NCI-H82 treated with DMSO at 0.1 percent for 48 hours (cell line): Measurements from ENCODE around the gene CD79A.
"Not testable (repeated sequence)": the region's sequence is repeated elsewhere in the genome, so short reads cannot be mapped to it uniquely, and the experiment has no call there.

Experiments used
- DNase-seq: peaks from one replicate; lab custom pipeline; 2025; ENCODE audit not compliant: unreplicated experiment; lab: John Stamatoyannopoulos, UW

CD79A gene

DNA sequence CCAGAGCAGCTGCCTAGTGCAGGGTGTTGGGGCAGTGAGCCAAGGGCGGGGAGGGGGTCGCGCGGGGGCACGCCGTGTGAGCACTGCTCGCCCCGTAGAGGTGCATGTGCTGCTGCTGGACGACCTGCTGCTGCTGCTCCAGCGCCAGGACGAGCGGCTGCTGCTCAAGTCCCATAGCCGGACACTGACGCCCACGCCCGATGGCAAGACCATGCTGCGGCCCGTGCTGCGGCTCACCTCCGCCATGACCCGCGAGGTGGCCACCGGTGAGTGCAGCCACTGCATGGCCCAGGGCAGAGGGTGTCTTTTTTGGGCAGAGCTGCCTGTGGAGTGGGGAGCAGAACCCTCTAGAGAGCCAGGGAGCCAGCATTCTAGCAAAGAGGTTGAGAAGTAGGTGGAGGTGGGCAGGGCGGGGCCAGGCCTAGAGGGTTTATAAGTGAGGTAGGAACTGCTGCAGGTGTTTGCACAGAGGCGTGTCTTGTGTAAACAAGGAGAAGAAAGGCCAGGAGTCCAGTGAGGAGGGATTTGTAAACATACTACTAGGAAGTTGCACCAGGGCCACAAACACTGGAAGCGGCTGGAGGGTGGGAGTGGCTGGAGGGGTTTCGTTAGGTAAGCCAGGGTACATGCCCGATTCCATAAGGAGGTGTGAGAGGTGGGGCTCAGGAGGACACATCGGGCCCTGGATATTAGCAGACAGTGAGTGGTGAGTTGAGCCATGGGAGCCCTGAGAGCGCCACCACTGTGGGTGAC is 27.2 kb downstream of the CD79A start:
- no peak for DNase-seq

DNA sequence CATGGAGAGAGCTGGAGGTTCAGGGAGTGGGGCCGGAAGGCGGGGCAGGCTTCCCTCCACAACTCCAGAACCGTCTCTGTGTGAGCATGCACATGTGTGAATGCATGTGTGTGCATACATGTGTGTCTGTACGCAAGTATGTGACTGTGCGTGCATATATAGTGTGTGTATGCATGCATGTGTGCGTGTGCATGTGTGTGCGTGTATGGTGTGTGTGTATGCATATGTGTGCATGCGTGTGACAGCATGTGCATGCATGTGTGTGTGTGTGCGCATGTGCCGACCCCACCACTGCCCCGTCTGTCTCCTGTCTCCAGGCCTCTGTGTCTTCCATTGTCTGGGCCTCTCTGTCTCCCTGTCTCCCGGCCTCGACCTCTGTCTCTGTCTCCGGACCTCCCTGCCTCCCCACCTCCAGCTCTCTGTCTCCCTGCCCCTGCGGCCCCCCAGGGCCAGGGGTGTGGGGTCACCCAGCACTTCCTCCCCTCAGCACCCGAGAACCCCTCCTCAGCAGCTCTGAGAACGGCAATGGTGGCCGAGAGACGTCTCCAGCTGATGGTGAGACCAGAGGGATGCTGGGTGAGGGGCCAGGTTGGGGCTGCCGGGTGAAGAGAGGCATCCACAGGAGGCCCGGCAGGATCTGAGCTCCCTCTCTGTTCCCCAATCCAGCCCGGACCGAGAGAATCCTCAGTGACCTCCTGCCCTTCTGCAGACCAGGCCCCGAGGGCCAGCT is 28.4 kb downstream of the CD79A start:
- no peak for DNase-seq

DNA sequence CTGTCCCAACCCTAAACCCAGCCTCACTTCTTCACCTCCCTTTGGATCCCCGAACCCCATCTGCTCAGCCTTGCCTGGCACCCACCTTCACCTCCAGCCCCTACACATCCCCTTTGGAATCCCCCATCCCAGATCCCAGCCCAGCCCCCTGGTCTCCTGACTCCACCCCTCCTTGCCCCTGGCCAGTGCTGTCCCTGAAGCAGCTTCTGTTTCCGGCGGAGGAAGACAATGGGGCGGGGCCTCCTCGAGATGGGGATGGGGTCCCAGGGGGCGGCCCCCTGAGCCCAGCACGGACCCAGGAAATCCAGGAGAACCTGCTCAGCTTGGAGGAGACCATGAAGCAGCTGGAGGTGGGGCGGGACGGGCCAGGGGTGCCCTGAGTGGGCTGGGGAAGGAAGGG is 29.2 kb downstream of the CD79A start:
- DNase-seq: no peak

DNA sequence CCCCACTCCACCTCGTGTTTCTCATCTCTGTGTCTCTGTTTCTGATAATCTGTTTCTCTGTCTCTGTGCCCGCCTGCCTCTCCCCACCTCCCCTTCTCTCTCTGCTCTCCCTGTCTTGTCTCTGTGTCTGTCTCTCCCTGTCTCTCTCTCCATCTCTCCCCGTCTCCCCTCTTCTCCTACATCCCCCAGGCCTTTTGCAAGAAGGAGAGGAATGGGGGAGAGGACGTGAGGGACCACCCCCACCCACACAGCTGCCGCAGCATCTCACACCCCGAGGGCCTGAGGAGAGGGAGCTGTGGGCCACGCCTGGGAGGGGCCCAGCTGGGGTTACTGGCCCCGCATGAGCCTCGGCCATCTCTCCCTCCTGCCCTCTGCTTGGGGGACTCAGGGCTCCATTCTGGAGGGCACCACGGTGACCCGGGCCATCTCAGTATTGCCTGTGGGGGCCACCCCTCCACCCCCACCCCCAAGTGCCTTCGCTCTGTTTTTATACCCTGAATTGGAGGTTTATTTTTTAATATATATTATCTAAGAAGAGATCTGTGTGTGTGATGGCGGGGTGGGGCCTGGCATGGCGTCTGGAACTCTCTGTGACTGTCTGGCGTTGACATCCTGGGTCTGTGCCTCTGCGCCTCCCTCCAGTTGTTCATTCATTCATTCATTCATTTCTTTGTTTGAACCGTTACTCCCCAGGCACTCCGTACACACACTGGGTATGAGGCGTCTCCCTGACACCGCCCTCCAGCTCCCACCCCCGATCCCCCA is 30.0 kb downstream of the CD79A start:
- DNase-seq: no peak

DNA sequence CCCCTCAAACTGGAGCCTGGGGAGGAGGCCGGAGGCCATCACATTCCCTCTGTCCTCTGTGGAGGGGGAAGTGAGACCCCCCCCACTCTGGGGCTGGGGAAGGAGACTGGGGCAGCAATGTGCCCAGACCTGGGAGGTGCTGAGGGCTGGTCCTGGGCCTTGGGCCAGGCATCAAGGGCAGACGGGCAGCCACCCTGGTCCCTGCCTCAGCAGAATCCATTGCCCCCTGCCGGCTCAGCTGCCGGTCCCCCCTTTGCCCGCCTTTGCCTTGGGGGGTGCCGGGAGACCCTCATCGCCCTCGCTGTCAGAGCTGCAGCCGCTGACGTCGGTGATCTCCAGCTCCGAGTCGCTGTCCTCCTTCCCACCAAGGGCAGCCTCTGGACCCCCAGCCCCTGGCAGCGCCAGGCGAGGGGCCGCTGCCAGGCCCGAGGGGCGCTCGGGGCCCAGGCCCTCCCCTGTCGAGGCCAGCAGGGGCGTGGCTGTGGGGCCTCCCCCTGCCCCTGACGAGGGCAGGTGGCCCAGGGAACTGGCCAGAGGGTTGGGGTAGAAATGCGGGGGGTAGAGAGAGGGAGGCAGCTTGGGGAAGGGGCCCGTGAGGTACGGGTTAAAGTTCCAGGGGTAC is 31.0 kb downstream of the CD79A start:
- DNase-seq: no peak

DNA sequence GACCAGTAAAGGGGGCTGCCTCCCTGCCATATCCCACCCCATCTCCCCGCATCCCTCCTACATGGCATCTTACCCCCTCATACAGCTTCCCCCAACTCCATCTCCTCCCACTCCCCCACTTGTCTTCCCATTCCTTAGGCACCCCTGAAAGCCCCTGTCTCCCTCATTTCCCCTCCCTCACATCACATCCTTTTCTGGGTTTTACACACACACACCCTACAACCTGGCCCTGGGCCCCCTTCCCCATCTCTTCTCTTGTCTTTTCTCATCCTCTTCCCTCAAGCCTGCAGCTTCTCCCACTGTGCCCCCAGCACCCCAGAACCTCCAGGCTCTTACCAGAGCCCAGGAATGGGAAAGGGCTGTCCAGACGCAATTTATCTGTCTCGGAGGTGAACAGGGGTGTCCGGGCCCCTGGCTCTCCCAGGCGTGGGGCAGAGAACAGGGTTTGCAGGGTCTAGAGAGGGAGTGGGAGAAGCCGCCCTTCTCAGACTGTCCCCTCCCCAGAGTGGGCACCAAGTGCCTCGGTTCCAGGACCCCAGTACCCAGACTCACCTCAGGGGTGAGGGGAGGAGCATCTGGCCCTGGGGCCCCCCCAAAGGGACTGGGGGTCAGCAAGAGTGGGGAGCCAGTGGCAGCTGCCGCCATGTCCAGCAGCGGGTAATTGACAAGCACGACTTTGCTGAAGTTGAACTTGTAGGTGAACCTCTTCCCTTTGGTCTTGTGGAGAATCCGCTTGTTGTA is 31.8 kb downstream of the CD79A start:
- DNase-seq: no peak

DNA sequence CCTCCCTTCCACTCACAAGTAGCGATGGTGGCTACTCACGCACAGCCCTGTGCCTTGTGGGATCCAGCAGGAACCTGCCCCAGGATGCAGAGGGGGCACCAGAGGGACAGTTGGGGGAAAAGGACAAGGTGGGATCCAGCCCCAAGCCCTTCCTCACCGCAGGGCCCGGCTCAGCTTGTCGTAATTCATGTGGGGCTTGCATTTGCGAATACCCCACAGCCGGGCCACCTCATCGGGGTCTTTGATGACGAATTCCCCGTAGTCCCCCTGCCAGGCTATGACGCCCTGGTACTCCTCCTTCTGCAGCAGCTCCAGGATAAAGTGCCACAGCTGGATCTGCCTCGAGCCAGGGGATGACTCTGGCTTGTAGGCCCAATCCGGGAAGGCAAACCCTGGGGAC is 32.6 kb downstream of the CD79A start:
- DNase-seq: no peak

DNA sequence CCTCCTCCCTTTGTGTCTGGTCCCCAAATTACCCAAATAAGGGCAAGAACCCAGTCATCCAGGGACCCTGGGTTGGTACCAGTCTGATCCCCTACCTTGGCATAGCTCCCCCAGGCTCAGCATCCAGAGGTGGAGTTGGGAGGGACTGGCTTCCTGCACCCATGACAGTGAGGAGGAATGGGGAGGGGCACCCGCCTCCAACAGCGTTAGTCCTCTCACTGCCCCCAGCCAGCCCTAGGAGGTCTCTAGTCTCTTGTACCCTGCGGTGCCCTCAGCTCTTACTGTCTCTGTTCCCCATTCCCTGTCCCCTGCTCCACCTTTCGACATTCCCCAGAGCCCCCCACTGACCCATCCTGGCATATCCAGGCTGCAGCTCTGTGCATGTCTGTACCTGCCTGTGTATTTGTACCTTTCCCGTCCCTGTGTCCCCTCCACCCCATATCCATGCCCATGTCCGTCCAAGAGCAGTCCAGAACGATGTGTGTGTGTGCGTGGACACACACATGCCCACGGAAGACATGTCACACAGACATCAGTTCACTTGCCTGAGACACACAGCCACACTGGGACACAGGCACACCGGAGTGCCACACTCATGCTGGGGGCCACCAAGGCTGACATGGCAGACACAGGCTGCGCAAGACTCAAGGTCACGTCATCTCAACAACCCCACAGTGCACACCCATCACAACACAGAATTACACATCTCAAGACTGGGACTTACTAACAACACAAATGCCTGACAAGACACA is 33.3 kb downstream of the CD79A start:
- no peak for DNase-seq

DNA sequence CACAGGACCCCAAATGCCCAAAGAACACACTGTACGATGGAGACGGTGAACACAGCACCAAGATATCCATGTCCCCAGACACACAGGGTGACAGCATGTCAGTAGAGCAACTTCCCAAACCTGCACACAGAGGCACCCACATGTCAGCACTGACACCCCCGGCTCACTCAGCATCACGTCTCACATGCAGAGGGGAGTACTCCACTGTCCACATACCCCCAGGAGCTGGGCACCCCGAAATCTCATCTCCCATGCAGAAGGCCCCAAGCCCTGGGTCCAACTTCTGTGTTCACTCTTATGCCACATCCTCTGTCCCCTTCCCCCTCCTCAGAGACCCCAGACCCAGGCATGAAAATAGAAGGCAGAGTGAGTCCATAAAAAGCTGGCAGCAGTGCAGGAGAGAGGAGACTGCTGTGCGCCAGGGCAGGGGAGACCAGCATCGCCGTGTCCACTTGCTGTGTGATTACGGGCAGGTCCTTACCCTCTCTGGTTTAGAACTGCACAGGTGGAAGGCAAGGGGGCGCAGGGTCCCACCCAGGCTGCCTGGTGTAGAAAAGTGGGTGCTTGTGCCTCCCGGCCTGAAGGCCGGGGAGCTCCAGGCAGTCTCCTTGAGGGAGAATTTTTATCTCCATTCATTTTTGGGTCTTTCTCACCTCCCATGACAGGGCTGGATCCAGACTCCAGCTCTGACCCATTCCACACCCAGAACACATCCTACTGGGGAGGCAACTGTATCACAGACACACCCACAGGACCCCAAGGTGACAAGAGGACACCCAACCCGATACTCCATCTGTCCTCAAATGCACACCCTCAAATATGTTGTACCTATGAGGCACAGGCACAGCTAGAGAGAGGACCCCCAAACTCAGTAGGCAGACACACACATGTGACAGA is 34.2 kb downstream of the CD79A start:
- no peak for DNase-seq

DNA sequence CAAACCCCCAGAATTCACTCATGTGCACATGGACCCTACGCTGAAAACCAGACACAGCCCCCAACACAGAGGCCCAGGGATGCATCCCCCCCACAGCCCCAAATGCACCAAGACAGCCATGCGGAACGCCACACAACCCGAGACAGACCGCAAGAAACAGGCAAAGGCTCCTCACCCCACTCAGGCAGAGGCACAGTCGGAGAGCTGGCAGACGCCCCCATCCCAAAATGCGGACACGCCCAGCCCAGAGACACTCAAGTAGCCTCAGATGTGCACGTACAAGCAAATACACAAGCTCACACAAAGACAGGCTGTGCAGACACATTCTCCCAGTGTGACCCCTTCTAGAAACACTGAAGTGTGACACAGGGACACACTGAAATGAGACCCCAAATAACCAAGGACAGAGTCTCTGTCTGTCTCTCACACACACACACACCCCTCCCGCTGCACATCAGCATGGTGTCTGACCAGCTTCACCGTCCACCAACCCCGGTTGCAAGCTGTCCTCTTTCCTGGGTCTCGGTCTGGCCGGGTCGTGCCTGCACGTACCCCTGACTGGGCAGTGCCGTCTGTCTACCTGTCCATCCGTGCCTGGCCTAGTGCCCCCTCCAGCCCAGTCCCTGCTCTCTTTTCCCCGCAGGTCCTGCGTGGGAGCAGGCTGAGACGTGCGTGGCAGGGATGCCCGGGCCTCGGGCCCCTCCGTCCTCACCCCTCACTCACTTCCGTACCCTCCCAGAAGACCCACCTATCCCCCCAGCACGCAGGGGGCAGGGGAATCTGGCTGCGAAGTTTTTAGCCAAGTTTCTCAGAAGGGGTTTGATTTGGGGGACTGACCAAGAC is 35.0 kb downstream of the CD79A start:
- DNase-seq: no peak

DNA sequence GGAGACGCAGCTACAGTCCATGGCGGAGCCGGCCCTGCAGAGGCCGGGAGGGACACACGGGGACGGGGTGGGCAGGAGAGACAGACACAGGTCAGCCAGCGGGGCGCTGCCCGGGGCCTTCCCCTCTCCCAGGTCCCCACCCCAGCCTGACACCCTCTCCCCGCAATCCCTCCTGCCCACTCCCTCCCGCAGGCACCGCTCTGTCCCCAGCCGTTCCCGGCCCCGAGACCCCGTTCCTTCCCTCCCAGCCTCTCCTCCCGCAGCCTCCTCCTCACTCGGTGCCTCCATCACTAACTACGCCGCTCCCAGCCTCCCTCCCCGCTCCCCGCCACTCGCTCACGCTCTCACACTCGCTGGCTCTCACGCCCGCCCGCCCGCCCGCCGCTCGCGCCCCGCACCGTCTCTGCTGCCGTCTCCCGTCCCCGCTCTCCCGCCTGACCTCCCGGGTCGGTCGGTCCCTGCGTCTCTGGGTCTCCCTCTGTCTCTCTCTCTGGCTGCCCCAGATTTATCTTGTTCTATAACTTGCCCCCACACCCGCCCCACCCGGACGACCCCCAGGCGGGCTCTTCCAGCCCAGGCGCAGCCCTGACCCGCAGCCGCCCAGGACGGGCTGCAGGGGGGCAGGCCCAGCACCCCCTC is 35.9 kb downstream of the CD79A start:
- DNase-seq: no peak

DNA sequence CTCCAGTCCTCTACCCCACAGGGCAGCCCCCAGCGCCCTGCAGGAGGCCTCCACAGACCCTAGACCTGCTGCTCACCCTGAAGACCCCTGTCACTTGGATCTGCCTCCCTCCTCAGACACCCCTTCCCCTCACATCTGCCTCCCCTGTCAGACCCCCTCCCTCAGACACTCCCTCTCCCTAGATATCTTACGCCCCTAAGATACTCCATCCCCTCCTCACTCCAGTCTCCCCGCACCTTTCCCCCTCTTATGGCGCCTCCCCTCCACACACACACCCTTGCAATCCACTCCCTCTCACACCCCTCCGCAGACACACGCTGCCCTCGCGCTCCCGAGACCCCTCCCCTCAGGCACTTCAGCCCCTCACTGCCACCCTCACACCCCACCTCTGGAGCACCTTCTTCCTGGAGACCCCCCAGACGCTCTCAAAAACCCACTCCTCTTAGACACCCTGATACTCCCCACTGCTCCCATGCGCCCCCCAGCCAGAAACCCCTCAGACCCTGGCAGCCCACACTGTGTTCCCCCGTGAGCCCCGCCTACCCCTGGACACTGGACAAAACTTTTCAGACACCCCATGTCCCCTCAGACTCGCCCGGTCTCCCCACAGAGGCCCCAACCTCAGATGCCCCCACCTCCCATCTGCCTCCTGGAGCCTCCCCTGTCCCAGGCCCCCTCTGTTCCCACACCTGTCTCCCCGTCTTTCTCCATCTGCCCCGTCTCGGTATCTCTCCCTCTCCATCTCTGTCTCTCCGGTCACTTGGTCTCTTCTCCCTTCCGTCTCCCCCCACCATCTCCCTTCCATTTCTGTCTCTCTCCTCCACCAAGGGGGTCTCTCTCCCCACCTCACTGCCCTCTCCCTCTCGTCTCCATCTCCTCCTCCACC is 36.7 kb downstream of the CD79A start:
- no peak for DNase-seq

DNA sequence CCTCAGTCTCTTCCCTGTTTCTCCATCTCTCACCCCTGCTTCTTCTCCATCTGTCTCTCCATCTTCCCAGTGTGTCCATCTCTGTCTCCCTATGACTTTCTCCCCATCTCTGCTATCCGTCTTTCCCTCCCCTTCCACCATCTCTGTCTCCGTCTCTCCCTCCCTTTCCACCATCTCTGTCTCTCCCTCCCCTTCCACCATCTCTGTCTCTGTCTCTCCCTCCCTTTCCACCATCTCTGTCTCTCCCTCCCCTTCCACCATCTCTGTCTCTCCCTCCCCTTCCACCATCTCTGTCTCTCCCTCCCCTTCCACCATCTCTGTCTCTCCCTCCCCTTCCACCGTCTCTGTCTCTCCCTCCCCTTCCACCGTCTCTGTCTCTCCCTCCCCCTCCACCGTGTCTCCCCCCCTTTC is 37.4 kb downstream of the CD79A start:
- DNase-seq: not testable (repeated sequence)

DNA sequence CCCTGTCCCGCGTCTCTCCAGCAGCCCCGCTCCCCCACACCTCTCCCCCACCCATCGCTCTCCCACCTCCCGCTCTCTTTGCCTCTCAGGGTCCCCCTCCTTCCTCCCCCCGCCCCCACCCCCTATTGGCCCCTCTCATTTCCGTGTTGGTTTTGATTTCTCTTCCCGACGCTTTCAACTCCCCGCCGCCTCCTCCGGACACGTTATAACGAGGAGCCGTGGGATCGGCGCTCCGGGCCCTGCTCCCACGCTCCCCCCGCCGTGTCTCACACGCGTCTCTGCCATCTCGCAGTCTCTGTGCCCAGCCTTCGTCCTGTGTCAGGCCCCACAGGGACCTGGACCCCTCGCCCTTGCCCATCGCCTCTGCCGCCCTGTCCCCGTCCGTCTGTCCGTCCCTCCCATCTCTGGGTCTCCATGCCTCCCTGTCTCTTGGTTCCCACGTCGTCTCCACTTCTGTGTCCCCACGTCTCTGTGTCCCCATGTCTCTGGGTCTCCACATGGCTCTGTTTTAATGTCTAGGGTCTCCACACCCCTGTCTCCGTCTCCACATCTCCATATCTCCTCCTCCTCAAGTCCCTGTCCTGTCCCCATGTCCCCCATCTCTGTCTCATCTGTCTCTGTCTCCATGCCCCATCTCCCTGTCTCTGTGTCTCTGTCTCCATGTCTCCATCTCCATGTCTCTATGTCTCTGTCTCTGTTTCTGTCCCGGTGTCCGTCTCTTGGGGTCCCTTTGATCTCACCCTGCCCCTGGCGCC is 38.1 kb downstream of the CD79A start:
- no peak for DNase-seq

DNA sequence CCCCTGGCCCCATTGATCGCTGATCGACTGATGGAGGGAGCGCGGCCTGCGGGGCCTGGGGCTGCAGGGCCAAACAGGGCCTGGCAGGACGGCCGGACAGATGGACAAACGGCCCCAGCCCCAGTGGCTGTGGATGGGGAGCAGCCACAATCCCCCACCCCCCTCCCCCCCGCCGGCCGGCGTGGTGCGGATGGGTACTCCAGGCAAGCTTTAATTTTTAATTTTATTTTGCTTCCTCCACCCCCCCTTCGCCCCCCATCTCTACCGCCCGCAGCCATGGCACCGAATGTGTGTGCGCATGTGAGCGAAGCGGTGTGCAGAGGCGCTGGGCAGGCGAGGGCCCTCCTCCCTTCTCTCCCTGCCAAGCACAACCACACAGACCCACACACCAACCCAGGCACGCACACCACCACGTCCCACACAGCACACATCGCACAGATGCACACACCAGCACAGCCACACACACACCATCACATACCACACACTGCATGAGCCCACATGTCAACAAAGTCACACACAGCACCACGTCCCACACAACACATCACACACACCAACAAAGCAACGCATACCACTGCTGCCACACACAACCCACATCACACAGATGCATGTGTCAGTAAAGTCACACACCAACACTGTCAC is 38.8 kb downstream of the CD79A start:
- no peak for DNase-seq

DNA sequence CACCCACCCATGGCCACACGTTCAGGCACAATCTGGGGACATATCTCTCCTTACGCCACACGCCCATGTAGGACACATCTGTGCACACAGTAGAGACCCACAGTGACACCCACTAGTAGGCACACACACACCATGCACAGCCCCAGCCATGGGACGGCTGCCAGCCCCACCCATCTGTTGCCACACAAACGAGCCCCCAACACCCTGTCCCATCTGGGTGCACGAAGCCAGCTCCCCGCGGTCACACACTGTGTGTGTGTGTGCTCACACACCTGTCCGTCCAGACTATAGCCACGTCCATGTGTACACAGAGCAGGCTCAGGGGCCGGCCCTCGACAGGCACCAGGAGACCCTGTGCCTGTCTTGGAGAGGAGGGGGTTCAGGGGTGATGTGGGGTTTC is 40.6 kb downstream of the CD79A start:
- no peak for DNase-seq
